Peyer's patch (tissue), 4 donors: ENCODE results near the gene NUDT22.

Source experiments
- CTCF ChIP-seq, 6 experiments: fragments of 450-650 bp in 4 of 6; fragments of 200-600 bp in 2 of 6; sonication (generic) in 1 of 6; IDR thresholded peaks; one replicate each; pipeline ENCODE4 v1.5.1; 2017 to 2019; ENCODE audit warnings: antibody characterized with exemption in 6 of 6, mild to moderate bottlenecking in 3 of 6, moderate library complexity in 1 of 6
- POLR2A ChIP-seq, 2 donors: fragments of 450-650 bp; IDR thresholded peaks; one replicate each; pipeline ENCODE4 v1.5.1; 2017; ENCODE audit warnings: antibody characterized with exemption in 2 of 2, mild to moderate bottlenecking in 2 of 2, moderate library complexity in 2 of 2

- TF ChIP-seq CTCF (IDR thresholded peaks at IDR 0.05) (no peak), POLR2A (IDR thresholded peaks at IDR 0.05) (no peak)
These were observed 49.8 kb downstream of the NUDT22 start for GRCh38 chr11:64275841-64276240.
